NB4 (cell line): ENCODE measurements around the gene KDM1B.

Experiments
- DNase-seq: peaks from one replicate; pipeline ENCODE4 v3.0.0; 2010; ENCODE audit warnings: low read depth
- H3K4me3 ChIP-seq: one replicate; pipeline ENCODE4 v1.5.1; 2011; ENCODE audit warnings: mild to moderate bottlenecking, low read depth, low read length, moderate library complexity
- CTCF ChIP-seq: IDR thresholded peaks from one replicate; pipeline ENCODE4 v1.5.1; 2012; ENCODE audit warnings: low read depth, low read length
- MAX ChIP-seq: IDR thresholded peaks from 2 replicates; pipeline ENCODE4 v1.6.1; 2011; ENCODE audit warnings: low read depth, low read length
- MYC ChIP-seq: IDR thresholded peaks from 2 replicates; pipeline ENCODE4 v1.6.1; 2011; ENCODE audit warnings: low read depth, low read length
- POLR2A ChIP-seq: IDR thresholded peaks from 2 replicates; pipeline ENCODE4 v1.6.1; 2011; ENCODE audit warnings: mild to moderate bottlenecking; ENCODE audit not compliant: insufficient read length; ENCODE audit errors: extremely low read depth

KDM1B gene

GRCh38 chr6:18209539-18210197, 54.4 kb downstream of the KDM1B start:
- H3K4me3 ChIP-seq = no peak overlapping the region
- TF ChIP-seq MAX (no peak), POLR2A (no peak), CTCF (no peak), MYC (no peak)
- no peak for DNase-seq

GRCh38 chr6:18210707-18211106, 55.5 kb downstream of the KDM1B start:
- no peak for TF ChIP-seq POLR2A
- no peak for TF ChIP-seq CTCF
- no peak for TF ChIP-seq MAX
- TF ChIP-seq MYC = no peak
- no peak overlapping the region for H3K4me3 ChIP-seq
- DNase-seq = no peak

- DNase-seq = no peak
- TF ChIP-seq MAX = no peak
- TF ChIP-seq CTCF = no peak
- TF ChIP-seq POLR2A = no peak
- no peak for TF ChIP-seq MYC
Observed at GRCh38 chr6:18211338-18211737, 56.1 kb downstream of the KDM1B start.

GRCh38 chr6:18212231-18212630, 57.0 kb downstream of the KDM1B start:
- H3K4me3 ChIP-seq = no peak overlapping the region
- TF ChIP-seq MYC (no peak), CTCF (no peak), MAX (no peak), POLR2A (no peak)
- DNase-seq = no peak

More at GRCh38 chr6:18211338-18211737, 56.1 kb downstream of the KDM1B start:
- H3K4me3 ChIP-seq = no peak overlapping the region

- TF ChIP-seq CTCF (no peak), POLR2A (no peak), MAX (no peak), MYC (no peak)
- H3K4me3 ChIP-seq = no peak overlapping the region
Observed at GRCh38 chr6:18213439-18213838, 58.2 kb downstream of the KDM1B start.

GRCh38 chr6:18214003-18214402, 58.8 kb downstream of the KDM1B start:
- DNase-seq = peak; percentile 7
- no peak overlapping the region for H3K4me3 ChIP-seq
- no peak for TF ChIP-seq POLR2A
- TF ChIP-seq MAX = no peak
- TF ChIP-seq MYC = no peak
- no peak for TF ChIP-seq CTCF

More at GRCh38 chr6:18213439-18213838, 58.2 kb downstream of the KDM1B start:
- DNase-seq = no peak
